CD4-positive, alpha-beta T cell treated with Interleukin-21 for 1 hour (primary cell): ENCODE data around the gene ATF3.

Experiments
- DNase-seq: peaks from one replicate; pipeline ENCODE4 v3.0.0-alpha.2; 2020

Gene ATF3

GRCh38 chr1:212587016-212587887 lies 21.3 kb upstream of the ATF3 start:
- no peak for DNase-seq

GRCh38 chr1:212587888-212588510 lies 20.6 kb upstream of the ATF3 start:
- no peak for DNase-seq

GRCh38 chr1:212589446-212589845 lies 19.1 kb upstream of the ATF3 start:
- no peak for DNase-seq

- DNase-seq = no peak
These were observed 16.6 kb upstream of the ATF3 start for GRCh38 chr1:212591922-212592321.

- no peak for DNase-seq
These were observed 14.7 kb upstream of the ATF3 start for GRCh38 chr1:212593821-212594251.

GRCh38 chr1:212594640-212595039 lies 13.9 kb upstream of the ATF3 start:
- DNase-seq = no peak

- no peak for DNase-seq
These were observed 13.3 kb upstream of the ATF3 start for GRCh38 chr1:212595229-212595628.

- DNase-seq = peak; percentile 84
These were observed 12.5 kb upstream of the ATF3 start for GRCh38 chr1:212595787-212596714.

- no peak for DNase-seq
These were observed 11.8 kb upstream of the ATF3 start for GRCh38 chr1:212596798-212597197.

GRCh38 chr1:212597487-212597886 lies 11.1 kb upstream of the ATF3 start:
- no peak for DNase-seq

- DNase-seq = no peak
These were observed 8.3 kb upstream of the ATF3 start for GRCh38 chr1:212600071-212600915.

- no peak for DNase-seq
These were observed 7.6 kb upstream of the ATF3 start for GRCh38 chr1:212600980-212601379.

GRCh38 chr1:212601524-212601923 lies 7.0 kb upstream of the ATF3 start:
- no peak for DNase-seq

- no peak for DNase-seq
These were observed 2.8 kb upstream of the ATF3 start for GRCh38 chr1:212605441-212606394.

- DNase-seq = peak; percentile 74
These were observed 2.0 kb upstream of the ATF3 start for GRCh38 chr1:212606395-212607205.

- DNase-seq = peak; percentile 60
These were observed 1.2 kb upstream of the ATF3 start for GRCh38 chr1:212607206-212607912.

- DNase-seq = no peak
These were observed 609 bp upstream of the ATF3 start for GRCh38 chr1:212607913-212608391.

GRCh38 chr1:212608959-212609700 lies 569 bp downstream of the ATF3 start:
- peak; percentile 66 for DNase-seq
